BJ (cell line): ENCODE data around the gene LAMP5. TPM values are rescaled to one million over a fixed set of nuclear protein-coding genes. Genes with fewer than 3 reads are reported as not detected.

Experiments used
- CTCF ChIA-PET: fragments of 350-600 bp; formaldehyde crosslinking; extraction: SDS; loops from one replicate; lab custom pipeline; 2021; ENCODE audit warnings: antibody characterized with exemption, inconsistent platforms; lab: Yijun Ruan, JAX
- POLR2A ChIA-PET: fragments of 300-600 bp; sonication (Branson Sonifier 250); formaldehyde crosslinking; extraction: SDS; loops from one replicate; lab custom pipeline; 2021; ENCODE audit warnings: antibody characterized with exemption; lab: Charles Lee
- DNase-seq: peaks from one replicate; pipeline ENCODE4 v3.0.0-alpha.2; 2011; ENCODE audit warnings: low read depth
- H3K27me3 ChIP-seq: 2 replicates; pipeline ENCODE4 v1.6.0; 2011; ENCODE audit warnings: low read length; ENCODE audit not compliant: control insufficient read depth, insufficient read depth
- H3K36me3 ChIP-seq: 2 replicates; pipeline ENCODE4 v1.5.1; 2011; ENCODE audit warnings: low read length; ENCODE audit not compliant: control insufficient read depth, insufficient read depth
- H3K4me3 ChIP-seq: 2 replicates; pipeline ENCODE4 v1.5.1; 2011; ENCODE audit warnings: low read depth, mild to moderate bottlenecking, control low read depth, low read length
- polyA minus RNA-seq: library from RNA; depleted of rRNA, polyadenylated mRNA; stranded (reverse); fragments of >200 nt; gene quantifications from 2 replicates; pipeline ENCODE4 v1.2.3, GENCODE V29; 2011; rRNA and poly(A)+ RNA removed
- polyA plus RNA-seq: library from polyadenylated mRNA; depleted of rRNA; stranded (reverse); fragments of >200 nt; gene quantifications from 2 replicates; pipeline ENCODE4 v1.2.3, GENCODE V29; 2011; rRNA removed
- TF ChIP-seq, protein P1 (sequence below): IDR thresholded peaks from 2 replicates; pipeline ENCODE4 v1.5.1; 2011; ENCODE audit warnings: low read depth, mild to moderate bottlenecking, control low read depth, inconsistent platforms, low read length, moderate library complexity; ENCODE audit not compliant: insufficient read depth

The LAMP5 gene
- polyA plus RNA-seq, result 0.06 and 0.12 TPM in 2 replicates
- not detected in 2 replicates for polyA minus RNA-seq

DNA sequence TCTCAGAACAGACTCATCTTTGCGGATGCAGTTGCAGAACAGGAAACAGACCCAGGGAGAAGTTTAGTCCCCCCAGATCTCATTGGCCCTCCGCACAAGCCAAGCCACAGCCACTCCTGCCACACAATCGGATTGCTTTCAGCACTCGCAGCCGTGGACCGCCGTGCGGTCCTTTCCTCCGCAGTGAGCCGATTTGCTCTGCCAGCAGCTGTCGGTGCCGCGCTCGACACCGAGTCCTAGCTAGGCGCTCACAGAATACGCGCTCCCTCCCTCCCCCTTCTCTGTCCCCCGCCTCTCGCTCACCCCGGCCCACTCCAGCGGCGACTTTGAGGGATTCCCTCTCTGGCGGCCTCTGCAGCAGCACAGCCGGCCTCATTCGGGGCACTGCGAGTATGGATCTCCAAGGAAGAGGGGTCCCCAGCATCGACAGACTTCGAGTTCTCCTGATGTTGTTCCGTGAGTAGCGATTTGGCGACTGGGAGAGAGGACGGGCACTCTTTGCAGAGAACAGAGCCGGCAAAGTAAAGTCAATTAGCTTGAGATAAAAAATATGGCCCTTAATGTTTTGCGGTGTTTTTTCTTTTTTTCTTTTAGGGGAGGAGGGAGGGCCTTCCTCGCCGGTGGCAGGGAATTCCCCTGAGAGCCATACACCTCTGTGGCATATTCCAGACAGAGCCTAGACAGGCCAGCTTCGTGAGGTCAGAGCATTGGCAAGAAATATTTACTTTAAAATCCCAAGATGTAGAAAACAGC, at the start of gene LAMP5:
Gene LAMP5, plus strand, starts transcription at position 130 of the 753 bp plus-strand sequence. Its CDS starts 263 bp downstream, at position 393.
- H3K27me3 ChIP-seq, result peaks cover 43% of the 10 kb centered on the region
- TF ChIP-seq, protein P1, sequence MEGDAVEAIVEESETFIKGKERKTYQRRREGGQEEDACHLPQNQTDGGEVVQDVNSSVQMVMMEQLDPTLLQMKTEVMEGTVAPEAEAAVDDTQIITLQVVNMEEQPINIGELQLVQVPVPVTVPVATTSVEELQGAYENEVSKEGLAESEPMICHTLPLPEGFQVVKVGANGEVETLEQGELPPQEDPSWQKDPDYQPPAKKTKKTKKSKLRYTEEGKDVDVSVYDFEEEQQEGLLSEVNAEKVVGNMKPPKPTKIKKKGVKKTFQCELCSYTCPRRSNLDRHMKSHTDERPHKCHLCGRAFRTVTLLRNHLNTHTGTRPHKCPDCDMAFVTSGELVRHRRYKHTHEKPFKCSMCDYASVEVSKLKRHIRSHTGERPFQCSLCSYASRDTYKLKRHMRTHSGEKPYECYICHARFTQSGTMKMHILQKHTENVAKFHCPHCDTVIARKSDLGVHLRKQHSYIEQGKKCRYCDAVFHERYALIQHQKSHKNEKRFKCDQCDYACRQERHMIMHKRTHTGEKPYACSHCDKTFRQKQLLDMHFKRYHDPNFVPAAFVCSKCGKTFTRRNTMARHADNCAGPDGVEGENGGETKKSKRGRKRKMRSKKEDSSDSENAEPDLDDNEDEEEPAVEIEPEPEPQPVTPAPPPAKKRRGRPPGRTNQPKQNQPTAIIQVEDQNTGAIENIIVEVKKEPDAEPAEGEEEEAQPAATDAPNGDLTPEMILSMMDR, result no peak
- no peak within 1 kb of the TSS for H3K4me3 ChIP-seq
- ChIA-PET CTCF (interaction anchor here (0.8 to 1.2 kb wide), 3 partner anchors 26 to 161 kb away, joined by 3 read pairs; no protein-coding TSS in a partner anchor), POLR2A (interaction anchor here (0.6 kb wide), 1 partner anchor 570 kb away, joined by 4 read pairs; no protein-coding TSS in a partner anchor)
- DNase-seq, result no peak
- H3K36me3 ChIP-seq, result no peaks in the 10 kb centered on the region

DNA sequence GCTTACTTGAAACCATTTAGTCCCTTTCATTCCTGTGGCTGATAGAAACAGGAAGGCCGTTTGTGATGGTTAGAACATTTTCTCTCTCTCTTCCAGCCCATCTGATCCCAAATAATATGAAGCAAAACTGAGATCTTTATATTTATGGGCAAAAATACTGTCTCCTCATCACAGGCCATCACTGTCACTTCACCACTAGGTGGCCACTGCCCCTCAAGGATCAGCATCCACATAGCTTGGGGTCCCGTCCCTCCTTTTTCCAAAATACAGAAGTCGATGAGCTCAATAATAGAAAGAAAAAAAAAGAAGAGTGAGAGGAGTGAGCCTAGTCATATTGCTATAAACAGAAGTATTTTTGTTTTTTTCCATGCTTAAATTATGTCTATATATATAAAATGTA, 46.4 kb upstream of the LAMP5 start:
- Histone ChIP-seq H3K4me3 (no peak overlapping the region), H3K27me3 (no peaks in the 10 kb centered on the region), H3K36me3 (no peaks in the 10 kb centered on the region)
- TF ChIP-seq, protein P1, result peak; percentile 45
- CTCF ChIA-PET, result interaction anchor here (1.5 to 1.7 kb wide), 2 partner anchors 19 to 29 kb away, joined by 3 to 5 read pairs; no protein-coding TSS in a partner anchor
- POLR2A ChIA-PET, result no interaction called here
- DNase-seq, result no peak

GRCh38 chr20:9474835-9475415, 39.5 kb upstream of the LAMP5 start:
- Histone ChIP-seq H3K4me3 (no peak overlapping the region), H3K36me3 (no peaks in the 10 kb centered on the region), H3K27me3 (no peaks in the 10 kb centered on the region)
- no peak for DNase-seq
- CTCF ChIA-PET, result interaction anchor here (0.6 to 1.5 kb wide), 5 partner anchors 8 to 143 kb away, joined by 3 to 5 read pairs (median 4); no protein-coding TSS in a partner anchor
- POLR2A ChIA-PET, result no interaction called here
- TF ChIP-seq, protein P1, result no peak

- CTCF ChIA-PET, result interaction anchor here (1.2 to 1.5 kb wide), 4 partner anchors 8 to 143 kb away, joined by 3 to 5 read pairs (median 4); no protein-coding TSS in a partner anchor
These were observed 38.9 kb upstream of the LAMP5 start for GRCh38 chr20:9475456-9475855.

More at GRCh38 chr20:9475456-9475855, 38.9 kb upstream of the LAMP5 start:
- TF ChIP-seq, protein P1, result no peak
- Histone ChIP-seq H3K27me3 (no peaks in the 10 kb centered on the region), H3K4me3 (no peak overlapping the region), H3K36me3 (no peaks in the 10 kb centered on the region)
- no peak for DNase-seq
- POLR2A ChIA-PET, result no interaction called here
